ENCODE data around the gene GOLM1. TPM values are rescaled to one million over a fixed set of nuclear protein-coding genes. Genes with fewer than 3 reads are reported as not detected.

Gene GOLM1
- total and polyA plus RNA-seq, 9 donors = 17.5 to 76.7 (median 36.4) TPM

DNA sequence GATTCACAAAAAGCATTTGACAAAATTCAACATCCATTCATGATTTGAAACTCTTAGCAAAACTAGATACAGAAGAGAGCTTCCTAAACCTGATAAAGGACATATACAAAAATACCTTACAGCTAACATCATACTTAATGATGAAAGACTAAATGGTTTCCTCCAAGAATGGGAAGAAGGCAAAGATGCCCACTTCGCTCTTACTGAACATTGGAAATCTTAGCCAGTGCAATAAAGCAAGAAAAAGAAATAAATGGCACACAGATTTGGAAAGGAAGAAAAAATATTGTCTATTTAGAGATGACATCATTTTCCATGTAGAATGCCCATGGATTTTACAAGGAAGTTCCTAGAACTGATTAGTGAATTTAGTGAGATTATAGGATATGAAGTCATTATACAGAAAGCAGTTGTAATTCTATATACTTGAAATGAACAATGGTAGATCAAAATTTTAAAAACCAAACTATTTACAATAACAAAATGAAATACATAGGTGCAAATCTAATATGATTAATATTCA lies 94.0 kb downstream of the GOLM1 start:
- no peak for DNase-seq
- Histone ChIP-seq H3K36me3 (no peaks in the 10 kb centered on the region), H3K27ac (no peak overlapping the region), H3K4me3 (no peak overlapping the region), H3K4me1 (ENCODE audit: insufficient read depth) (no peaks in the 10 kb centered on the region), H3K9me3 (no peaks in the 10 kb centered on the region), H3K27me3 (no peaks in the 10 kb centered on the region)
- intact Hi-C loops (cut with DNase I) = no loop called here
- WGBS, 3 donors = 97 to 100% (median 100%) methylated on average over 1 of the region's 1 CpG
- TF ChIP-seq POLR2A (IDR thresholded peaks at IDR 0.05) (no peak), EP300 (IDR thresholded peaks at IDR 0.05) (no peak)
- TF ChIP-seq, protein P1, sequence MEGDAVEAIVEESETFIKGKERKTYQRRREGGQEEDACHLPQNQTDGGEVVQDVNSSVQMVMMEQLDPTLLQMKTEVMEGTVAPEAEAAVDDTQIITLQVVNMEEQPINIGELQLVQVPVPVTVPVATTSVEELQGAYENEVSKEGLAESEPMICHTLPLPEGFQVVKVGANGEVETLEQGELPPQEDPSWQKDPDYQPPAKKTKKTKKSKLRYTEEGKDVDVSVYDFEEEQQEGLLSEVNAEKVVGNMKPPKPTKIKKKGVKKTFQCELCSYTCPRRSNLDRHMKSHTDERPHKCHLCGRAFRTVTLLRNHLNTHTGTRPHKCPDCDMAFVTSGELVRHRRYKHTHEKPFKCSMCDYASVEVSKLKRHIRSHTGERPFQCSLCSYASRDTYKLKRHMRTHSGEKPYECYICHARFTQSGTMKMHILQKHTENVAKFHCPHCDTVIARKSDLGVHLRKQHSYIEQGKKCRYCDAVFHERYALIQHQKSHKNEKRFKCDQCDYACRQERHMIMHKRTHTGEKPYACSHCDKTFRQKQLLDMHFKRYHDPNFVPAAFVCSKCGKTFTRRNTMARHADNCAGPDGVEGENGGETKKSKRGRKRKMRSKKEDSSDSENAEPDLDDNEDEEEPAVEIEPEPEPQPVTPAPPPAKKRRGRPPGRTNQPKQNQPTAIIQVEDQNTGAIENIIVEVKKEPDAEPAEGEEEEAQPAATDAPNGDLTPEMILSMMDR (IDR thresholded peaks at IDR 0.05) = no peak

DNA sequence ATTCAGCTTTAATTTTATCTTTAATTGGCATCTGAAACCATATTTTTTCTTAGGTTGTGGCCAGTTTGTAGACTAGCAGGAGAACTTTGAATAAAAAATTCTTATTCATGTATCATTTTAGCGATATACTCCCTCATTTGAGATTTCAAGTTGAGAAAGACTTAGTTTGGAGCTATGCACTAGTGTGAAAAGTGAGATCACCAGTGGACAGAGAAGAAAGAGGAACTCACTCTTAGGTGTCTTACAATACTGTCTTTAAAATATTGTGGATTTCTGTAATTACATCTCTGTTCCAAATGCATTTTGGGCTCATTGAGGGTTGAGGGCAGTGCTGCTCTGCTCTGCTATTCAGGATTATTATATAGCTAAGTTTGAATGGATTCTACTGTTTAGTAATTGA lies 103.8 kb downstream of the GOLM1 start:
- WGBS, 3 donors = 96 to 100% (median 100%) methylated on average over 1 of the region's 1 CpG
- TF ChIP-seq POLR2A (IDR thresholded peaks at IDR 0.05) = no peak
- TF ChIP-seq, protein P1 (IDR thresholded peaks at IDR 0.05) = no peak
- TF ChIP-seq EP300 (IDR thresholded peaks at IDR 0.05) = no peak

DNA sequence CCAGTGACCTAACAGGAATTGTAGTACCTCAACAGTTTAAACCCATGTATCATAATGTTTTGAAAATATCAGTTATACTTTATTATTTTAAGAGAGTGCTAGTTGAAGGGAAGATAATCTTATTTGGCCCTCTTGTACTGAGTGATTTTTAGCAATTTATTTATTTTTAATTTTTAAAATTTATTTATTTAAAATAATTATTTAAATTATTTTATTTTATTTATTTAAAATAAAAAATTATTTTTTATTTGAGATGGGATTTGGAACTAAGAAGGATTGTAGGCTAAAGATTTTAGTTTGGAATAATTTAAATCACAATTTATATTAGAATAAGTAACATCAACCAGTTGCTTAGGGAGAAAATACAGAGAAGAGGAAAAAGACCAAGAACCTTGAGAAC lies 104.3 kb downstream of the GOLM1 start:
- Histone ChIP-seq H3K27ac (no peak overlapping the region), H3K36me3 (no peaks in the 10 kb centered on the region), H3K9me3 (no peaks in the 10 kb centered on the region), H3K4me1 (ENCODE audit: insufficient read depth) (peaks cover 1% of the 10 kb centered on the region), H3K4me3 (no peak overlapping the region), H3K27me3 (no peaks in the 10 kb centered on the region)
- no peak for DNase-seq
- TF ChIP-seq, protein P1 (IDR thresholded peaks at IDR 0.05) = no peak
- TF ChIP-seq EP300 (IDR thresholded peaks at IDR 0.05) (no peak), POLR2A (IDR thresholded peaks at IDR 0.05) (no peak)
- intact Hi-C loops (cut with DNase I) = no loop called here

More for the DNA sequence above, 103.8 kb downstream of the GOLM1 start:
- DNase-seq = no peak
- Histone ChIP-seq H3K27me3 (no peaks in the 10 kb centered on the region), H3K4me3 (no peak overlapping the region), H3K9me3 (no peaks in the 10 kb centered on the region), H3K27ac (no peak overlapping the region), H3K4me1 (ENCODE audit: insufficient read depth) (peaks cover 1% of the 10 kb centered on the region), H3K36me3 (no peaks in the 10 kb centered on the region)
- intact Hi-C loops (cut with DNase I) = no loop called here

DNA sequence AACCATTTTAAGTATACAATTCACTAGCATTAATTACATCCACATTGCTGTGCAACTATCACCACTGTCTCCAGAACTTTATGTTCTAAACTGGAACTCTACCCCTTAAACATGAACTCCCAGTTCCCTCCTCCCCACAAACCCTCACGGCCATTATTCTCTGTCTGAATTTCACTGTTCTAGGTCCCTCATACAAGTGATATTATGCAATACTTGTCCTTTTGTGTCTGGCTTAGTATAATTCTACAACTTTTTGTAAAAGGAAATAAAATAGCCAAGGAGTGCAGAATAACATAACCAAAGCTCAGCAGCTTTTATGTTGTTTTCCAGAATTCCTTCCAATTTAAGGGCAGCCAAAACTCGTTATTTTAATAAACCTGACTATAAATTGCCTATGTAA lies 105.2 kb downstream of the GOLM1 start:
- TF ChIP-seq POLR2A (IDR thresholded peaks at IDR 0.05) (no peak), EP300 (IDR thresholded peaks at IDR 0.05) (no peak)
- TF ChIP-seq, protein P1 (IDR thresholded peaks at IDR 0.05) = no peak
- DNase-seq = no peak
- H3K27ac ChIP-seq = no peak overlapping the region
- H3K9me3 ChIP-seq = no peaks in the 10 kb centered on the region
- 40 to 41% (median 41%) methylated on average over 2 of the region's 2 CpGs for WGBS, 3 donors
- H3K36me3 ChIP-seq = no peaks in the 10 kb centered on the region
- no peaks in the 10 kb centered on the region for H3K27me3 ChIP-seq
- no peak overlapping the region for H3K4me3 ChIP-seq
- intact Hi-C loops (cut with DNase I) = no loop called here
- peaks cover 1% of the 10 kb centered on the region for H3K4me1 ChIP-seq (ENCODE audit: insufficient read depth)
